K562 (cell line): ENCODE data around the gene CSNK1G1.
A peak's percentile ranks its signal among the peaks of the same experiment; 100 is the strongest.

Experiments used
- ARID2 ChIP-seq: fragments of 450-650 bp; IDR thresholded peaks from 2 replicates; pipeline ENCODE4 v1.6.1; 2017; ENCODE audit warnings: antibody characterized with exemption, mild to moderate bottlenecking
- HCFC1 ChIP-seq: IDR thresholded peaks from 2 replicates; pipeline ENCODE4 v1.6.1; 2012; ENCODE audit warnings: low read depth, low read length, improper control_type of control experiment
- KLF16 ChIP-seq: IDR thresholded peaks from 2 replicates; pipeline ENCODE4 v1.6.1; 2016; ENCODE audit warnings: antibody characterized with exemption
- POLR2AphosphoS5 ChIP-seq: IDR thresholded peaks from 2 replicates; pipeline ENCODE4 v1.6.1; 2011; ENCODE audit warnings: mild to moderate bottlenecking, low read depth, low read length, moderate library complexity; ENCODE audit not compliant: control insufficient read depth, insufficient read depth
- SMAD4 ChIP-seq: fragments of 250-450 bp; sonication (Bioruptor Pico); conservative IDR thresholded peaks from 2 replicates; pipeline ENCODE4 v1.8.0; 2021; ENCODE audit warnings: inconsistent platforms, mild to moderate bottlenecking, moderate library complexity
- SP1 ChIP-seq: sonication (generic); formaldehyde crosslinking; IDR thresholded peaks from 2 replicates; pipeline ENCODE4 v1.8.1; 2022; ENCODE audit warnings: mild to moderate bottlenecking, missing genetic modification reagents
- SRSF7 ChIP-seq: fragments of 200-400 bp; formaldehyde crosslinking; optimal IDR thresholded peaks from 2 replicates; pipeline ENCODE3; 2017; ENCODE audit warnings: mild to moderate bottlenecking, low read depth, low read length
- ZBTB7A ChIP-seq: IDR thresholded peaks from 2 replicates; pipeline ENCODE4 v1.6.1; 2011; ENCODE audit warnings: low read depth, mild to moderate bottlenecking, low read length, moderate library complexity, borderline replicate concordance; ENCODE audit not compliant: control insufficient read depth
- ZNF232 ChIP-seq: sonication (generic); formaldehyde crosslinking; IDR thresholded peaks from 2 replicates; pipeline ENCODE4 v1.8.0; 2022; ENCODE audit warnings: mild to moderate bottlenecking, missing genetic modification reagents
- ZNF561 ChIP-seq: fragments of 450-650 bp; formaldehyde crosslinking; conservative IDR thresholded peaks from 2 replicates; pipeline ENCODE4 v1.4.0; 2020; ENCODE audit warnings: mild to moderate bottlenecking, moderate library complexity
- ZNF785 ChIP-seq: fragments of 250-450 bp; sonication (Bioruptor Pico); IDR thresholded peaks from 2 replicates; pipeline ENCODE4 v1.4.0; 2020; ENCODE audit warnings: mild to moderate bottlenecking
- TF ChIP-seq, protein P1 (sequence below), 3 experiments: IDR thresholded peaks in 2 of 3; conservative IDR thresholded peaks in 1 of 3; 2 replicates each; pipeline ENCODE4 v1.5.1; 2011 to 2012; ENCODE audit warnings: low read length in 3 of 3, mild to moderate bottlenecking in 3 of 3, control low read depth in 2 of 3, improper control_type of control experiment in 1 of 3, inconsistent platforms in 1 of 3, low read depth in 1 of 3, mixed read lengths in 1 of 3, moderate library complexity in 1 of 3; ENCODE audit not compliant: insufficient read depth in 2 of 3
- TF ChIP-seq, protein P2 (sequence below): fragments of 450-650 bp; IDR thresholded peaks from 2 replicates; pipeline ENCODE4 v1.6.1; 2016; ENCODE audit warnings: low read depth, mild to moderate bottlenecking, moderate library complexity
- TF ChIP-seq, protein P3 (sequence below), 2 experiments: fragments of 450-650 bp; formaldehyde crosslinking in 1 of 2; IDR thresholded peaks; 2 replicates each; pipeline versions ENCODE4 v1.4.0 to v1.6.1; 2014 to 2020; ENCODE audit warnings: mild to moderate bottlenecking in 2 of 2, borderline replicate concordance in 1 of 2, low read depth in 1 of 2

DNA sequence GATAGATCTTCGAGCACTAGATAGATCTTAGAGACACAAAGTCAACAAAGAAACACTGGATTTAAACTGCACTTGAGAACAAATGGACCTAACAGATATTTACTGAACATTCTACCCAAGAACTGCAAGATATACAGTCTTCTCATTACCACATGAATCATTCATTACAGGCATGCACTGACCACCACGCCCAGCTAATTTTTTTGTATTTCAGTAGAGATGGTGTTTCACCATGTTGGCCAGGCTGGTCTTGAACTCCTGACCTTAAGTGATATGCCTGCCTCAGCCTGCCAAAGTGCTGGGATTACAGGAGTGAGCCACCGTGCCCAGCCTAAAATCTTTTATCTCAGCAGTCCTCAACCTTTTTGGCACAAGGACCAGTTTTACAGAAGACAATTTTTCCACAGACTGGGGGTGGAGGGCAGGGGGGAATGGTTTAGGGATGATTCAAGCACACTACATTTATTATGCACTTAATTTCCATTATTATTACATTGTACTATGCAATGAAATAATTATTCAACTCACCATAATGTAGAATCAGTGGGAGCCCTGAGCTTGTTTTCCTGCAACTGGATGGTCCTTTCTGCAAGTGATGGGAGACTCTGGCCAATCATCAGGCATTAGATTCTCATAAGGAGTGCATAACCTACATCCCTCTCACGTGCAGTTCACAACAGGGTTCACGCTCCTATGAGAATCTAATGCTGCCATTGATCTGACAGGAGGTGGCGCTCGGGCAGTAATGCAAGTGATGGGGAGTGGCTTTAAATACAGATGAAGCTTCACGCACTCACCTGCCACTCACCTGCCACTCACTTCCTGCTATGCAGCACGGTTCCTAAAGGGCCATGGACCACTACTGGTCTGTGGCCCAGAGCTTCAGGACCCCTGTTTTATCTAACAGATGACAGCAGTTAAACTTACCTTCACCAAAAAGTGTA lies 21.7 kb downstream of the CSNK1G1 start:
- TF ChIP-seq, protein P1, sequence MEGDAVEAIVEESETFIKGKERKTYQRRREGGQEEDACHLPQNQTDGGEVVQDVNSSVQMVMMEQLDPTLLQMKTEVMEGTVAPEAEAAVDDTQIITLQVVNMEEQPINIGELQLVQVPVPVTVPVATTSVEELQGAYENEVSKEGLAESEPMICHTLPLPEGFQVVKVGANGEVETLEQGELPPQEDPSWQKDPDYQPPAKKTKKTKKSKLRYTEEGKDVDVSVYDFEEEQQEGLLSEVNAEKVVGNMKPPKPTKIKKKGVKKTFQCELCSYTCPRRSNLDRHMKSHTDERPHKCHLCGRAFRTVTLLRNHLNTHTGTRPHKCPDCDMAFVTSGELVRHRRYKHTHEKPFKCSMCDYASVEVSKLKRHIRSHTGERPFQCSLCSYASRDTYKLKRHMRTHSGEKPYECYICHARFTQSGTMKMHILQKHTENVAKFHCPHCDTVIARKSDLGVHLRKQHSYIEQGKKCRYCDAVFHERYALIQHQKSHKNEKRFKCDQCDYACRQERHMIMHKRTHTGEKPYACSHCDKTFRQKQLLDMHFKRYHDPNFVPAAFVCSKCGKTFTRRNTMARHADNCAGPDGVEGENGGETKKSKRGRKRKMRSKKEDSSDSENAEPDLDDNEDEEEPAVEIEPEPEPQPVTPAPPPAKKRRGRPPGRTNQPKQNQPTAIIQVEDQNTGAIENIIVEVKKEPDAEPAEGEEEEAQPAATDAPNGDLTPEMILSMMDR (IDR thresholded peaks at IDR 0.05 in 2 of 3, conservative IDR thresholded peaks at IDR 0.05 in 1 of 3; ENCODE audit: insufficient read depth in 2 of 3, low read depth in 1 of 3, low read length in 3 of 3), result peak in 1 of 3 experiments; percentile 5; a peak in 1 of 6 replicates
- TF ChIP-seq, protein P2, sequence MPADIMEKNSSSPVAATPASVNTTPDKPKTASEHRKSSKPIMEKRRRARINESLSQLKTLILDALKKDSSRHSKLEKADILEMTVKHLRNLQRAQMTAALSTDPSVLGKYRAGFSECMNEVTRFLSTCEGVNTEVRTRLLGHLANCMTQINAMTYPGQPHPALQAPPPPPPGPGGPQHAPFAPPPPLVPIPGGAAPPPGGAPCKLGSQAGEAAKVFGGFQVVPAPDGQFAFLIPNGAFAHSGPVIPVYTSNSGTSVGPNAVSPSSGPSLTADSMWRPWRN, result no peak
- TF ChIP-seq, protein P3, sequence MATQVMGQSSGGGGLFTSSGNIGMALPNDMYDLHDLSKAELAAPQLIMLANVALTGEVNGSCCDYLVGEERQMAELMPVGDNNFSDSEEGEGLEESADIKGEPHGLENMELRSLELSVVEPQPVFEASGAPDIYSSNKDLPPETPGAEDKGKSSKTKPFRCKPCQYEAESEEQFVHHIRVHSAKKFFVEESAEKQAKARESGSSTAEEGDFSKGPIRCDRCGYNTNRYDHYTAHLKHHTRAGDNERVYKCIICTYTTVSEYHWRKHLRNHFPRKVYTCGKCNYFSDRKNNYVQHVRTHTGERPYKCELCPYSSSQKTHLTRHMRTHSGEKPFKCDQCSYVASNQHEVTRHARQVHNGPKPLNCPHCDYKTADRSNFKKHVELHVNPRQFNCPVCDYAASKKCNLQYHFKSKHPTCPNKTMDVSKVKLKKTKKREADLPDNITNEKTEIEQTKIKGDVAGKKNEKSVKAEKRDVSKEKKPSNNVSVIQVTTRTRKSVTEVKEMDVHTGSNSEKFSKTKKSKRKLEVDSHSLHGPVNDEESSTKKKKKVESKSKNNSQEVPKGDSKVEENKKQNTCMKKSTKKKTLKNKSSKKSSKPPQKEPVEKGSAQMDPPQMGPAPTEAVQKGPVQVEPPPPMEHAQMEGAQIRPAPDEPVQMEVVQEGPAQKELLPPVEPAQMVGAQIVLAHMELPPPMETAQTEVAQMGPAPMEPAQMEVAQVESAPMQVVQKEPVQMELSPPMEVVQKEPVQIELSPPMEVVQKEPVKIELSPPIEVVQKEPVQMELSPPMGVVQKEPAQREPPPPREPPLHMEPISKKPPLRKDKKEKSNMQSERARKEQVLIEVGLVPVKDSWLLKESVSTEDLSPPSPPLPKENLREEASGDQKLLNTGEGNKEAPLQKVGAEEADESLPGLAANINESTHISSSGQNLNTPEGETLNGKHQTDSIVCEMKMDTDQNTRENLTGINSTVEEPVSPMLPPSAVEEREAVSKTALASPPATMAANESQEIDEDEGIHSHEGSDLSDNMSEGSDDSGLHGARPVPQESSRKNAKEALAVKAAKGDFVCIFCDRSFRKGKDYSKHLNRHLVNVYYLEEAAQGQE (IDR thresholded peaks at IDR 0.05; ENCODE audit: borderline replicate concordance), result no peak
- TF ChIP-seq, protein P3 (CRISPR knock-in tag; IDR thresholded peaks at IDR 0.05; ENCODE audit: low read depth), result no peak
- TF ChIP-seq ZNF561 (CRISPR knock-in tag) (no peak), SRSF7 (no peak), KLF16 (no peak), POLR2AphosphoS5 (no peak), SP1 (CRISPR knock-in tag) (no peak), ZBTB7A (no peak), ARID2 (no peak), HCFC1 (no peak), SMAD4 (CRISPR knock-in tag) (no peak), ZNF232 (CRISPR knock-in tag) (no peak), ZNF785 (CRISPR knock-in tag) (no peak)
